Hepatocyte (in vitro differentiated cells): ENCODE data around the gene TK2.

Experiments
- EZH2 ChIP-seq: fragments of 200-600 bp; sonication (generic); IDR thresholded peaks from 2 replicates; pipeline ENCODE4 v1.6.1; 2016; ENCODE audit warnings: antibody characterized with exemption, mild to moderate bottlenecking, borderline replicate concordance
- EZH2phosphoT487 ChIP-seq: fragments of 200-600 bp; sonication (generic); IDR thresholded peaks from one replicate; pipeline ENCODE4 v1.6.1; 2018; ENCODE audit warnings: antibody characterized with exemption, mild to moderate bottlenecking, low read depth, moderate library complexity; ENCODE audit not compliant: unreplicated experiment, severe bottlenecking
- TF ChIP-seq, protein P1 (sequence below): fragments of 200-600 bp; sonication (generic); IDR thresholded peaks from 2 replicates; pipeline ENCODE4 v1.5.1; 2016; ENCODE audit warnings: antibody characterized with exemption, mild to moderate bottlenecking; ENCODE audit not compliant: poor library complexity

DNA sequence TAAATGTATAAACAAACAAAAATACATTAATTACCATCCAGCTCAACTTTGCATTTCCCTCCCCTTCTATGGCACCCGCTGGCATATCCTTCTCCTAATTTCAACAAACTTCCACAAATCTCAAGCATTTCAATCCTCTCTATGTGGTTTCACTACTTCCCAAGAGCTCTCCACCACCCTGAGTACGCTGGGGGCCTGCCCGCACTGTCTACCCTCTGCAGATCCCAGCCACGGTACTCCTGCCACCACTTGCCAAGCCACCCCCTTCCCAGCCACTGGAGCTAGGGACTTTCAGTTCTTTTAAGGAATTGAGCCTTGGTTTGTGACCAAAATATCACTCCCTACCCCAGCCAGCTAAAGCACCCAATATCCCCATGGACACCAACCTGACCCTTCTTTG lies 1.9 kb downstream of the TK2 start:
- TF ChIP-seq, protein P1, sequence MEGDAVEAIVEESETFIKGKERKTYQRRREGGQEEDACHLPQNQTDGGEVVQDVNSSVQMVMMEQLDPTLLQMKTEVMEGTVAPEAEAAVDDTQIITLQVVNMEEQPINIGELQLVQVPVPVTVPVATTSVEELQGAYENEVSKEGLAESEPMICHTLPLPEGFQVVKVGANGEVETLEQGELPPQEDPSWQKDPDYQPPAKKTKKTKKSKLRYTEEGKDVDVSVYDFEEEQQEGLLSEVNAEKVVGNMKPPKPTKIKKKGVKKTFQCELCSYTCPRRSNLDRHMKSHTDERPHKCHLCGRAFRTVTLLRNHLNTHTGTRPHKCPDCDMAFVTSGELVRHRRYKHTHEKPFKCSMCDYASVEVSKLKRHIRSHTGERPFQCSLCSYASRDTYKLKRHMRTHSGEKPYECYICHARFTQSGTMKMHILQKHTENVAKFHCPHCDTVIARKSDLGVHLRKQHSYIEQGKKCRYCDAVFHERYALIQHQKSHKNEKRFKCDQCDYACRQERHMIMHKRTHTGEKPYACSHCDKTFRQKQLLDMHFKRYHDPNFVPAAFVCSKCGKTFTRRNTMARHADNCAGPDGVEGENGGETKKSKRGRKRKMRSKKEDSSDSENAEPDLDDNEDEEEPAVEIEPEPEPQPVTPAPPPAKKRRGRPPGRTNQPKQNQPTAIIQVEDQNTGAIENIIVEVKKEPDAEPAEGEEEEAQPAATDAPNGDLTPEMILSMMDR: no peak
- TF ChIP-seq EZH2 (no peak), EZH2phosphoT487 (no peak)
